ENCODE data around the gene OPRD1. TPM values are rescaled to one million over a fixed set of nuclear protein-coding genes. Genes with fewer than 3 reads are reported as not detected.

Gene OPRD1
- polyA plus RNA-seq, 1 of the 3 experiments (the other 2 are of a cell fraction), result 0.07 TPM

DNA sequence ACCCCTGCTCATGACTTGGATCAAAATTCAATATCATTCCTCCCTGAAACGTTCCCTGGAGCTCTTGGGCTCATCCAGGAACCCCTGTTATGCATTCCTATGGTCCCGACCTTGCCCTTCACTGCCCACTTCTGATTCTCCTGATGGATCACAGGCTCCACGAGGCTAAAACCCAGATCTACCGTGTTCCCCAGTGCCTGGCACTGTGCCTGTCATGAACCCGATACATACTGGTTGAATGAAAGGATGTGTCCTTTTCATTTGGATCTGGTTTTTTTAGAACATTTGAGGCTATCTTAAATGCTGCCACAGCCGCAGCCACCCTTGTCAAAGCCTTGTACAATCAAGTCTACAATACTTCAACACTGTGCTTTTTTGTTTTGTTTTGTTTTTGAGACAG is 22.2 kb upstream of the OPRD1 start:
- Histone ChIP-seq H3K9me3 (no peaks in the 10 kb centered on the region), H3K4me2 (no peak overlapping the region), H3K27ac (ENCODE audit: low read depth in 2 of 2, low read length in 1 of 2) (no peak overlapping the region), H3K4me3 (ENCODE audit: low read depth in 2 of 2, low read length in 1 of 2) (no peak overlapping the region), H3K36me3 (replicated peaks in 1 of 2; ENCODE audit: control insufficient read depth in 1 of 2, insufficient read depth in 2 of 2, low read length in 1 of 2) (no peaks in the 10 kb centered on the region), H3F3A (replicated peaks; ENCODE audit: insufficient read depth) (no peaks in the 10 kb centered on the region), H3K27me3 (ENCODE audit: insufficient read depth) (no peaks in the 10 kb centered on the region), H3K4me1 (ENCODE audit: control insufficient read depth in 1 of 2, insufficient read depth in 2 of 2, low read depth in 1 of 2, low read length in 1 of 2) (no peaks in the 10 kb centered on the region), H4K20me1 (ENCODE audit: insufficient read depth) (no peaks in the 10 kb centered on the region), H3K9ac (no peak overlapping the region), H2AFZ (ENCODE audit: low read depth) (no peak overlapping the region), H3K9me2 (no peaks in the 10 kb centered on the region), H3K79me2 (ENCODE audit: insufficient read depth) (no peaks in the 10 kb centered on the region)
- no peak for DNase-seq
- TF ChIP-seq, protein P1, sequence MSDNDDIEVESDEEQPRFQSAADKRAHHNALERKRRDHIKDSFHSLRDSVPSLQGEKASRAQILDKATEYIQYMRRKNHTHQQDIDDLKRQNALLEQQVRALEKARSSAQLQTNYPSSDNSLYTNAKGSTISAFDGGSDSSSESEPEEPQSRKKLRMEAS (IDR thresholded peaks at IDR 0.05; ENCODE audit: low read depth), result no peak
- no peak for TF ChIP-seq POLR2AphosphoS5 (IDR thresholded peaks at IDR 0.05; ENCODE audit: low read depth, low read length)
- no peak for TF ChIP-seq ELF1 (IDR thresholded peaks at IDR 0.05)
- TF ChIP-seq MEF2A (IDR thresholded peaks at IDR 0.05; ENCODE audit: borderline replicate concordance, low read depth), result no peak
- no peak for TF ChIP-seq TCF12 (IDR thresholded peaks at IDR 0.05)
- TF ChIP-seq REST (IDR thresholded peaks at IDR 0.05; ENCODE audit: low read depth, low read length), result no peak
- no peak for TF ChIP-seq FOXM1 (IDR thresholded peaks at IDR 0.05; ENCODE audit: low read depth)
- no peak for TF ChIP-seq EZH2phosphoT487 (IDR thresholded peaks at IDR 0.05; ENCODE audit: borderline replicate concordance, low read depth)
- no peak for TF ChIP-seq TAF1 (IDR thresholded peaks at IDR 0.05; ENCODE audit: borderline replicate concordance, low read depth, low read length)
- TF ChIP-seq, protein P2, sequence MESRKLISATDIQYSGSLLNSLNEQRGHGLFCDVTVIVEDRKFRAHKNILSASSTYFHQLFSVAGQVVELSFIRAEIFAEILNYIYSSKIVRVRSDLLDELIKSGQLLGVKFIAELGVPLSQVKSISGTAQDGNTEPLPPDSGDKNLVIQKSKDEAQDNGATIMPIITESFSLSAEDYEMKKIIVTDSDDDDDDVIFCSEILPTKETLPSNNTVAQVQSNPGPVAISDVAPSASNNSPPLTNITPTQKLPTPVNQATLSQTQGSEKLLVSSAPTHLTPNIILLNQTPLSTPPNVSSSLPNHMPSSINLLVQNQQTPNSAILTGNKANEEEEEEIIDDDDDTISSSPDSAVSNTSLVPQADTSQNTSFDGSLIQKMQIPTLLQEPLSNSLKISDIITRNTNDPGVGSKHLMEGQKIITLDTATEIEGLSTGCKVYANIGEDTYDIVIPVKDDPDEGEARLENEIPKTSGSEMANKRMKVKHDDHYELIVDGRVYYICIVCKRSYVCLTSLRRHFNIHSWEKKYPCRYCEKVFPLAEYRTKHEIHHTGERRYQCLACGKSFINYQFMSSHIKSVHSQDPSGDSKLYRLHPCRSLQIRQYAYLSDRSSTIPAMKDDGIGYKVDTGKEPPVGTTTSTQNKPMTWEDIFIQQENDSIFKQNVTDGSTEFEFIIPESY (IDR thresholded peaks at IDR 0.05; ENCODE audit: borderline replicate concordance, low read depth), result no peak
- TF ChIP-seq, protein P3, sequence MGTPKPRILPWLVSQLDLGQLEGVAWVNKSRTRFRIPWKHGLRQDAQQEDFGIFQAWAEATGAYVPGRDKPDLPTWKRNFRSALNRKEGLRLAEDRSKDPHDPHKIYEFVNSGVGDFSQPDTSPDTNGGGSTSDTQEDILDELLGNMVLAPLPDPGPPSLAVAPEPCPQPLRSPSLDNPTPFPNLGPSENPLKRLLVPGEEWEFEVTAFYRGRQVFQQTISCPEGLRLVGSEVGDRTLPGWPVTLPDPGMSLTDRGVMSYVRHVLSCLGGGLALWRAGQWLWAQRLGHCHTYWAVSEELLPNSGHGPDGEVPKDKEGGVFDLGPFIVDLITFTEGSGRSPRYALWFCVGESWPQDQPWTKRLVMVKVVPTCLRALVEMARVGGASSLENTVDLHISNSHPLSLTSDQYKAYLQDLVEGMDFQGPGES (IDR thresholded peaks at IDR 0.05; ENCODE audit: low read depth, low read length), result no peak
- TF ChIP-seq GABPA (IDR thresholded peaks at IDR 0.05; ENCODE audit: low read depth), result no peak
- TF ChIP-seq NRF1 (IDR thresholded peaks at IDR 0.05; ENCODE audit: low read depth, low read length), result no peak
- TF ChIP-seq RCOR1 (IDR thresholded peaks at IDR 0.05; ENCODE audit: low read length), result no peak
- ChIA-PET CTCF (interaction anchor here (39.4 kb wide), 1 partner anchor 86 kb away, joined by 894 read pairs; no protein-coding TSS in a partner anchor), POLR2A (no interaction called here)
- 72% methylated on average over 6 of the region's 6 CpGs for WGBS (ENCODE audit: low lambda C conversion rate)
